Tibial artery (tissue), 4 donors: Measurements from ENCODE around the gene PNCK.

ENCODE experiments used
- DNase-seq, 2 donors: peaks; one replicate each; pipeline ENCODE4 v3.0.0-alpha.2; 2019
- H3K27ac ChIP-seq, 2 donors: fragments of 200-600 bp; sonication (generic) in 1 of 2; 1 replicate in 1 of 2; 2 replicates in 1 of 2; pipeline ENCODE4 v1.5.1; 2018 to 2019; ENCODE audit warnings: mild to moderate bottlenecking in 1 of 2
- H3K27me3 ChIP-seq, 2 donors: fragments of 200-600 bp; sonication (generic) in 1 of 2; one replicate each; pipeline versions ENCODE4 v1.5.1 to v1.6.0; 2016 to 2019
- H3K36me3 ChIP-seq, 3 donors: fragments of 200-600 bp; sonication (generic) in 2 of 3; one replicate each; pipeline ENCODE4 v1.5.1; 2016 to 2019; ENCODE audit warnings: mild to moderate bottlenecking in 2 of 3
- H3K4me1 ChIP-seq, 4 donors: fragments of 200-600 bp; sonication (generic) in 2 of 4; 1 replicate in 3 of 4; 2 replicates in 1 of 4; pipeline ENCODE4 v1.5.1; 2016 to 2019
- H3K4me3 ChIP-seq, 2 donors: fragments of 200-600 bp; sonication (generic) in 1 of 2; 1 replicate in 1 of 2; 2 replicates in 1 of 2; pipeline ENCODE4 v1.5.1; 2018 to 2019; ENCODE audit warnings: mild to moderate bottlenecking in 2 of 2
- H3K9me3 ChIP-seq, 3 donors: fragments of 200-600 bp; sonication (generic) in 1 of 3; one replicate each; pipeline ENCODE4 v1.5.1; 2016 to 2019
- intact Hi-C: fragments of 100-400 bp; cut with DNase I; formaldehyde crosslinking; loops from one replicate; pipeline ENCODE4 v1.15.0; 2023; ENCODE audit warnings: low total_unique reads
- TF ChIP-seq, protein P1 (sequence below), 2 experiments: fragments of 200-600 bp in 1 of 2; fragments of 450-650 bp in 1 of 2; IDR thresholded peaks; one replicate each; pipeline ENCODE4 v1.5.1; 2017 to 2019; ENCODE audit warnings: antibody characterized with exemption in 2 of 2, mild to moderate bottlenecking in 1 of 2, moderate library complexity in 1 of 2

The PNCK gene

DNA sequence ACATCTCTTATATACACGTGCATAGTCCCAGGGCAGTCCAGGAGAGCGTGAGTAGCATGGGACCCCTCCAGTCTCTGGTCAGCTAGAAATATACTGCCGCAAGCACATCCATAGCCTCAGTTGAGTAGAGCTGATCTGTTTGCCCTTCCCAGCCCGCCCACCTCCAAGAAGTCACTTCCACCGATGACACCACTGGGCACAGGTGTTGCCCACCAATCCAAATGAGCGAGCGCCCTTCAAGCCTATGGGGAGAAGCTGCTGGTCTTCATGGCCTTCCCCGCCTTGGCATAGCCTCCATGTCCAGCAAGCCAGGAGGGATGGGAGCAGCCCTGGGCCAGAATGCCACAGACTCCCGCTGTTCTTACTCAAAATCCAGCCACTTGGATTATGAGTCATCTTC is 16.5 kb downstream of the PNCK start:
- no peak for DNase-seq

DNA sequence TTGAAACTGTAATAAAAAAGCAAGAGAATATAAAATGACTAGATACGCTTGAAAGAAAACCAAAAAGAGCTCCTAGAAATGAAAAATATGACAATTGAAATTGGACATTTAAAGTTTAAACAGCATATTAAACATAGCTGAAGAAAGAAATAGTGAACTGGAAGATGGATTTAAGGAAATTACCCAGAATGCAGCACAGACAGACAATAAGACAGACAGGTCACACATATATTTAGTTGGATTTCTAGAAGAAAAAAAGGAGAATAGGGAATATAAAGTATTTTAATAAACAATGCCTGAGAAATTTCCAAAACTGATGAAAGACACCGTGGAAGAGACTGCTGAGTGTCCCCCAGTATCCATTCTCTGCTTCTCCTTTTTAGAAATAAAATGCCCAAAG is 20.1 kb downstream of the PNCK start:
- H3K9me3 ChIP-seq, result peaks cover 0 to 13% (median 5%) of the 10 kb centered on the region in 3 donors
- no peak overlapping the region for H3K4me3 ChIP-seq
- TF ChIP-seq, protein P1, sequence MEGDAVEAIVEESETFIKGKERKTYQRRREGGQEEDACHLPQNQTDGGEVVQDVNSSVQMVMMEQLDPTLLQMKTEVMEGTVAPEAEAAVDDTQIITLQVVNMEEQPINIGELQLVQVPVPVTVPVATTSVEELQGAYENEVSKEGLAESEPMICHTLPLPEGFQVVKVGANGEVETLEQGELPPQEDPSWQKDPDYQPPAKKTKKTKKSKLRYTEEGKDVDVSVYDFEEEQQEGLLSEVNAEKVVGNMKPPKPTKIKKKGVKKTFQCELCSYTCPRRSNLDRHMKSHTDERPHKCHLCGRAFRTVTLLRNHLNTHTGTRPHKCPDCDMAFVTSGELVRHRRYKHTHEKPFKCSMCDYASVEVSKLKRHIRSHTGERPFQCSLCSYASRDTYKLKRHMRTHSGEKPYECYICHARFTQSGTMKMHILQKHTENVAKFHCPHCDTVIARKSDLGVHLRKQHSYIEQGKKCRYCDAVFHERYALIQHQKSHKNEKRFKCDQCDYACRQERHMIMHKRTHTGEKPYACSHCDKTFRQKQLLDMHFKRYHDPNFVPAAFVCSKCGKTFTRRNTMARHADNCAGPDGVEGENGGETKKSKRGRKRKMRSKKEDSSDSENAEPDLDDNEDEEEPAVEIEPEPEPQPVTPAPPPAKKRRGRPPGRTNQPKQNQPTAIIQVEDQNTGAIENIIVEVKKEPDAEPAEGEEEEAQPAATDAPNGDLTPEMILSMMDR (IDR thresholded peaks at IDR 0.05), result no peak
- no peak overlapping the region for H3K27ac ChIP-seq
- H3K27me3 ChIP-seq, result peaks cover 0 to 18% of the 10 kb centered on the region in 2 donors
- intact Hi-C loops, result no loop called here
- H3K4me1 ChIP-seq, result no peaks in the 10 kb centered on the region
- DNase-seq, result no peak
- no peaks in the 10 kb centered on the region for H3K36me3 ChIP-seq

More for the DNA sequence above, 16.5 kb downstream of the PNCK start:
- TF ChIP-seq, protein P1 (IDR thresholded peaks at IDR 0.05), result no peak
- H3K4me3 ChIP-seq, result no peak overlapping the region
- peaks cover 0 to 13% (median 5%) of the 10 kb centered on the region in 3 donors for H3K9me3 ChIP-seq
- H3K27ac ChIP-seq, result no peak overlapping the region
- no peaks in the 10 kb centered on the region for H3K4me1 ChIP-seq
- intact Hi-C loops, result no loop called here
- no peaks in the 10 kb centered on the region for H3K36me3 ChIP-seq
- peaks cover 0 to 8% of the 10 kb centered on the region in 2 donors for H3K27me3 ChIP-seq

DNA sequence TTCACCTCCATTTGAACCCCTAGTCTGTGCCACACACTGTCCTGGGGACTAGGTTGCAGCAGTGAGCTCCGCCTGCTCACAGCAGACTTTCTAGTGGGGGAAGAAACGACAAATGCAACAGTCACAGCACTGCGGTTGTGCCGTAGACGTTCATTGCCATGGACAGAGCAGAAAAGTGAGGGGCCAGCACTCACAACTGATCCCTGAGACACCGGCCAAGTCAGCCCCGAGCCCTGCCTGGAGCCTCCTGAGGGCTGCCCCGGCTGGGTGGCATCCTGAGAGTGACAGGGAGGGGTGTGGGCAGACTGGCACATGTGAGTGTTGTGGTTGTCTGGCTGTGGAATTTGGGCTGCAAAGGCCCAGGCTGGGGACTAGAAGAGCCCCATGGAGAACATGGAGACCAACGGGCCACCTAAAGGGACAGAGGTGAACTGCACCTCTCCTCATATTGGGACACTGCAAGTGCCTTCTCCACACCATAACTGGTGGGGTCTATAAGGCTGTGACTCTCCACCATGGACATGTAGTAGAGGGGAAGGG is 22.0 kb downstream of the PNCK start:
- intact Hi-C loops, result no loop called here
- Histone ChIP-seq H3K27me3 (peaks cover 0 to 37% of the 10 kb centered on the region in 2 donors), H3K9me3 (peaks cover 0 to 13% (median 5%) of the 10 kb centered on the region in 3 donors), H3K36me3 (no peaks in the 10 kb centered on the region), H3K4me1 (peaks cover 0 to 16% (median 4%) of the 10 kb centered on the region in 4 donors), H3K27ac (no peak overlapping the region), H3K4me3 (no peak overlapping the region)
- TF ChIP-seq, protein P1 (IDR thresholded peaks at IDR 0.05), result no peak
- no peak for DNase-seq

DNA sequence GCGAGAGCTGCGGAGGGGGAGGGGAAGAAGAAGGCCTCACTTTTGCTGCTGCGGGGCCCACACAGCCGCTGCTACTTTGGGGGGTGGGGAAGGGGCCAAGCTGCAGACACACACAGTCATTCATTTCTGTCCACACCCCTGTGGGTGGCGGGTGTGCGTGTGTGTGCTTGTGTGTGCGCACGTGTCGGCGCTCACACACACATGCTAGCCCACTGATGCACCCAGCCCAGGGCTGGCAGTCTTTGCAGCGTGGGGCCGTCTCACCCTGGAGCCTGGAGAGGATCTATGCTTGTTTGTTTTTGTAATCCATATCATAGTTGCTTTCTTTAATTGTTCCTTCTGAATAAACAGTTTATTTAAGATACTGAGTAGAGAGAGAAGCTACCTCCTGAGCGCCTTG is 22.7 kb downstream of the PNCK start:
- Histone ChIP-seq H3K36me3 (no peaks in the 10 kb centered on the region), H3K4me3 (no peak overlapping the region), H3K4me1 (peaks cover 0 to 16% (median 4%) of the 10 kb centered on the region in 4 donors), H3K27ac (no peak overlapping the region), H3K27me3 (peaks cover 0 to 44% of the 10 kb centered on the region in 2 donors), H3K9me3 (peaks cover 0 to 13% (median 5%) of the 10 kb centered on the region in 3 donors)
- DNase-seq, result peak in 1 of 2 donors; percentile 19
- TF ChIP-seq, protein P1 (IDR thresholded peaks at IDR 0.05), result no peak
- intact Hi-C loops, result no loop called here

DNA sequence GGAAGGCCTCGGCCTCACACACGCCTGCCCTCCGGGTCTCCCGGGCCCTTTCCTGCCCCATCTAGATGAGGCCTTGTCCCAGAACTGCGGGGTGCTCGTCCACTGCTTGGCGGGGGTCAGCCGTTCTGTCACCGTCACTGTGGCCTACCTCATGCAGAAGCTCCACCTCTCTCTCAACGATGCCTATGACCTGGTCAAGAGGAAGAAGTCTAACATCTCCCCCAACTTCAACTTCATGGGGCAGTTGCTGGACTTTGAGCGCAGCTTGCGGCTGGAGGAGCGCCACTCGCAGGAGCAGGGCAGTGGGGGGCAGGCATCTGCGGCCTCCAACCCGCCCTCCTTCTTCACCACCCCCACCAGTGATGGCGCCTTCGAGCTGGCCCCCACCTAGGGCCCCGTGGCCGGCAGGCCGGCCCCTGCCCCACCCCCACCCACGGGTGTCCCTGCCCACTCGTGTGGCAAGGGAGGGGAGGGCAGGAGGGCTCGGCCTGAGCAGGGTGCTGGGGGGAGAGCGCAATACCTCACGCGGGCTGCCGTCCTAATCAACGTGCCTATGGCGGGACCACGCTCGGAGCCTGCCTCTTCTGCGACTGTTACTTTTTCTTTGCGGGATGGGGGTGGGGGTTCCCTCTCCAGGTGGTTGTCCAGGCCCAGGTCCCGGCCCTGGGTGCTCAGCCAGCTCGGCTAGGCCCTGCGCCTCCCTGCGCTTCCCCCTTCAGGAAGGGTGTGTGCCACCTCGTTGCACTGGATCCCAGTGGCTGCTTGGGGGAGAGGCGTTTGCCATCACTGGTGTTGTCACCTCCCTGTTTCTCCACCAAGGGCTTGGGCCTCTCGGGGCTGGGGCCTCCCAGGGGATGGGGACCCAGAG is 23.5 kb downstream of the PNCK start:
- Histone ChIP-seq H3K36me3 (no peaks in the 10 kb centered on the region), H3K9me3 (peaks cover 0 to 13% (median 5%) of the 10 kb centered on the region in 3 donors), H3K27ac (no peak overlapping the region), H3K27me3 (peaks cover 0 to 52% of the 10 kb centered on the region in 2 donors), H3K4me1 (peaks cover 0 to 16% (median 4%) of the 10 kb centered on the region in 4 donors), H3K4me3 (no peak overlapping the region)
- DNase-seq, result peak in 1 of 2 donors; percentile 38
- intact Hi-C loops, result no loop called here
- TF ChIP-seq, protein P1 (IDR thresholded peaks at IDR 0.05), result no peak
